KMS-11 (cell line): ENCODE data around the gene SIRT6.

Experiments used
- H2AFZ ChIP-seq: fragments of 200-600 bp; sonication (generic); 2 replicates; pipeline ENCODE4 v1.6.1; 2016; ENCODE audit warnings: antibody characterized with exemption, mixed run types, low read depth
- H3K27ac ChIP-seq: fragments of 200-600 bp; sonication (generic); 2 replicates; pipeline ENCODE4 v1.6.1; 2016; ENCODE audit warnings: mild to moderate bottlenecking, mixed run types
- H3K27me3 ChIP-seq: fragments of 200-600 bp; sonication (generic); 2 replicates; pipeline ENCODE4 v1.6.1; 2017; ENCODE audit warnings: mild to moderate bottlenecking, low read depth, mixed run types, moderate library complexity; ENCODE audit not compliant: insufficient read depth
- H3K36me3 ChIP-seq: fragments of 200-600 bp; sonication (generic); 2 replicates; pipeline ENCODE4 v1.6.1; 2017; ENCODE audit warnings: mild to moderate bottlenecking, mixed run types; ENCODE audit not compliant: insufficient read depth
- H3K4me1 ChIP-seq: fragments of 200-600 bp; sonication (generic); 2 replicates; pipeline ENCODE4 v1.6.1; 2016; ENCODE audit warnings: mild to moderate bottlenecking, low read depth, mixed run types; ENCODE audit not compliant: poor library complexity, severe bottlenecking
- H3K4me2 ChIP-seq: fragments of 200-600 bp; sonication (generic); 2 replicates; pipeline ENCODE4 v1.7.0; 2016; ENCODE audit warnings: mild to moderate bottlenecking, mixed run types
- H3K4me3 ChIP-seq: fragments of 200-600 bp; sonication (generic); IDR thresholded peaks from 2 replicates; pipeline ENCODE4 v1.6.1; 2017; ENCODE audit warnings: low read depth, low read length, mixed read lengths; ENCODE audit not compliant: insufficient read depth
- H3K79me2 ChIP-seq: fragments of 200-600 bp; sonication (generic); 2 replicates; pipeline ENCODE4 v1.6.1; 2016; ENCODE audit warnings: low read depth, mixed run types; ENCODE audit not compliant: insufficient read depth
- H3K9ac ChIP-seq: fragments of 200-600 bp; sonication (generic); 2 replicates; pipeline ENCODE4 v1.6.1; 2016; ENCODE audit warnings: mild to moderate bottlenecking, mixed run types
- H4K20me1 ChIP-seq: fragments of 200-600 bp; sonication (generic); 2 replicates; pipeline ENCODE4 v1.6.1; 2016; ENCODE audit warnings: mild to moderate bottlenecking, mixed run types; ENCODE audit not compliant: insufficient read depth
- CTCF ChIP-seq: fragments of 200-600 bp; sonication (generic); conservative IDR thresholded peaks from 2 replicates; pipeline ENCODE4 v1.6.1; 2017; ENCODE audit warnings: low read depth, mild to moderate bottlenecking, antibody characterized with exemption, low read length, moderate library complexity, mixed read lengths

The SIRT6 gene

GRCh38 chr19:4197625-4198466 is 15.5 kb upstream of the SIRT6 start:
- Histone ChIP-seq H3K36me3 (no peaks in the 10 kb centered on the region), H3K4me3 (no peak overlapping the region), H3K27me3 (peaks cover 59% of the 10 kb centered on the region), H3K27ac (no peak overlapping the region), H4K20me1 (no peaks in the 10 kb centered on the region), H2AFZ (no peak overlapping the region), H3K79me2 (no peaks in the 10 kb centered on the region), H3K4me2 (no peak overlapping the region), H3K4me1 (no peaks in the 10 kb centered on the region), H3K9ac (no peak overlapping the region)
- no peak for TF ChIP-seq CTCF

- Histone ChIP-seq H3K27me3 (peaks cover 58% of the 10 kb centered on the region), H4K20me1 (no peaks in the 10 kb centered on the region), H3K36me3 (no peaks in the 10 kb centered on the region), H3K9ac (no peak overlapping the region), H3K4me2 (no peak overlapping the region), H2AFZ (no peak overlapping the region), H3K27ac (no peak overlapping the region), H3K4me1 (no peaks in the 10 kb centered on the region), H3K4me3 (no peak overlapping the region), H3K79me2 (no peaks in the 10 kb centered on the region)
- TF ChIP-seq CTCF: no peak
These were observed 14.9 kb upstream of the SIRT6 start for GRCh38 chr19:4197228-4197624.

GRCh38 chr19:4196587-4197148 is 14.3 kb upstream of the SIRT6 start:
- Histone ChIP-seq H3K4me2 (no peak overlapping the region), H3K36me3 (no peaks in the 10 kb centered on the region), H3K79me2 (no peaks in the 10 kb centered on the region), H3K27me3 (peaks cover 58% of the 10 kb centered on the region), H2AFZ (no peak overlapping the region), H4K20me1 (no peaks in the 10 kb centered on the region), H3K27ac (no peak overlapping the region), H3K9ac (no peak overlapping the region), H3K4me3 (no peak overlapping the region), H3K4me1 (no peaks in the 10 kb centered on the region)
- no peak for TF ChIP-seq CTCF

GRCh38 chr19:4196009-4196408 is 13.6 kb upstream of the SIRT6 start:
- Histone ChIP-seq H3K36me3 (no peaks in the 10 kb centered on the region), H3K4me1 (no peaks in the 10 kb centered on the region), H3K4me2 (no peak overlapping the region), H3K27me3 (peaks cover 54% of the 10 kb centered on the region), H3K9ac (no peak overlapping the region), H3K79me2 (no peaks in the 10 kb centered on the region), H4K20me1 (no peaks in the 10 kb centered on the region), H3K4me3 (no peak overlapping the region), H2AFZ (no peak overlapping the region), H3K27ac (no peak overlapping the region)
- no peak for TF ChIP-seq CTCF
